ENCODE data around the gene MYBBP1A.
"Not testable (repeated sequence)": the region's sequence is repeated elsewhere in the genome, so short reads cannot be mapped to it uniquely, and the experiment has no call there.

Gene MYBBP1A, protein sequence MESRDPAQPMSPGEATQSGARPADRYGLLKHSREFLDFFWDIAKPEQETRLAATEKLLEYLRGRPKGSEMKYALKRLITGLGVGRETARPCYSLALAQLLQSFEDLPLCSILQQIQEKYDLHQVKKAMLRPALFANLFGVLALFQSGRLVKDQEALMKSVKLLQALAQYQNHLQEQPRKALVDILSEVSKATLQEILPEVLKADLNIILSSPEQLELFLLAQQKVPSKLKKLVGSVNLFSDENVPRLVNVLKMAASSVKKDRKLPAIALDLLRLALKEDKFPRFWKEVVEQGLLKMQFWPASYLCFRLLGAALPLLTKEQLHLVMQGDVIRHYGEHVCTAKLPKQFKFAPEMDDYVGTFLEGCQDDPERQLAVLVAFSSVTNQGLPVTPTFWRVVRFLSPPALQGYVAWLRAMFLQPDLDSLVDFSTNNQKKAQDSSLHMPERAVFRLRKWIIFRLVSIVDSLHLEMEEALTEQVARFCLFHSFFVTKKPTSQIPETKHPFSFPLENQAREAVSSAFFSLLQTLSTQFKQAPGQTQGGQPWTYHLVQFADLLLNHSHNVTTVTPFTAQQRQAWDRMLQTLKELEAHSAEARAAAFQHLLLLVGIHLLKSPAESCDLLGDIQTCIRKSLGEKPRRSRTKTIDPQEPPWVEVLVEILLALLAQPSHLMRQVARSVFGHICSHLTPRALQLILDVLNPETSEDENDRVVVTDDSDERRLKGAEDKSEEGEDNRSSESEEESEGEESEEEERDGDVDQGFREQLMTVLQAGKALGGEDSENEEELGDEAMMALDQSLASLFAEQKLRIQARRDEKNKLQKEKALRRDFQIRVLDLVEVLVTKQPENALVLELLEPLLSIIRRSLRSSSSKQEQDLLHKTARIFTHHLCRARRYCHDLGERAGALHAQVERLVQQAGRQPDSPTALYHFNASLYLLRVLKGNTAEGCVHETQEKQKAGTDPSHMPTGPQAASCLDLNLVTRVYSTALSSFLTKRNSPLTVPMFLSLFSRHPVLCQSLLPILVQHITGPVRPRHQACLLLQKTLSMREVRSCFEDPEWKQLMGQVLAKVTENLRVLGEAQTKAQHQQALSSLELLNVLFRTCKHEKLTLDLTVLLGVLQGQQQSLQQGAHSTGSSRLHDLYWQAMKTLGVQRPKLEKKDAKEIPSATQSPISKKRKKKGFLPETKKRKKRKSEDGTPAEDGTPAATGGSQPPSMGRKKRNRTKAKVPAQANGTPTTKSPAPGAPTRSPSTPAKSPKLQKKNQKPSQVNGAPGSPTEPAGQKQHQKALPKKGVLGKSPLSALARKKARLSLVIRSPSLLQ (N-terminal part only)

DNA sequence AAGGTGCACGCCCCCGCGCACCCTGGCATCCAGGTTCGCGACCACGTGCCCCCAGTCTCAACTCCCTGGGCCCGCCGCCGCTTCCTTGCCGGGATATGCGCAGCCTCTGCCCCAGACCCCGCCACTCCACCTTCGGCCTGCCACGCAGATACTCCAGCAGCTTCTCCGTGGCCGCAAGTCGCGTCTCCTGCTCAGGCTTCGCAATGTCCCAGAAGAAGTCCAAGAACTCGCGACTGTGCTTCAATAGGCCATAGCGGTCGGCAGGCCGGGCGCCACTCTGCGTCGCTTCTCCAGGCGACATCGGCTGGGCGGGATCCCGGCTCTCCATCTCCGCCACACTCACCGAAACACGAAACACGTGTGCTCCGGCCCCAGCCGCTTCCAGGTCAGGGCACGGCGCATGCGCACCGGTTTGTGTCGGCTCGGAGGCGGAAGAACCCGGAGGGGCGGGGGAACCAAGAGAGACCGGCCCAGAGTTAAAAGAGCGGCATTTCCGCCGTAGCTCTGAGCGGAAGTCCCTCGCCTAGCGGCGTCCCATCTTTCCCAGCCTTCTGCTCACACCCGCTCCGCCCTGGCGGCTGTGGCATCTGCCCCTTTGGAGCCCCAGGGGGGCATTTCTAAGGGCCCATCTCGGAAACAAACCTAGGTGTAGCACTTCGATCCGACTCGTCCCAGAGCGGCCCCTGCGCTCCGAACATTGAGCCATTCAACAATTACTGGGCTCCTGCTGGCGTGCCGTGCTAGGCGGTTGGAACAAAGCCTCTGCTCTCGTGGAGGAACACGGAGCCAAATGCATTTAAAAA lies at the start of gene MYBBP1A:
Gene MYBBP1A (minus strand): TSS at position 388 of the 803 bp plus-strand sequence. CDS start 60 bp downstream, at position 328.
- DNase-seq: peak; percentile 82 to 95

DNA sequence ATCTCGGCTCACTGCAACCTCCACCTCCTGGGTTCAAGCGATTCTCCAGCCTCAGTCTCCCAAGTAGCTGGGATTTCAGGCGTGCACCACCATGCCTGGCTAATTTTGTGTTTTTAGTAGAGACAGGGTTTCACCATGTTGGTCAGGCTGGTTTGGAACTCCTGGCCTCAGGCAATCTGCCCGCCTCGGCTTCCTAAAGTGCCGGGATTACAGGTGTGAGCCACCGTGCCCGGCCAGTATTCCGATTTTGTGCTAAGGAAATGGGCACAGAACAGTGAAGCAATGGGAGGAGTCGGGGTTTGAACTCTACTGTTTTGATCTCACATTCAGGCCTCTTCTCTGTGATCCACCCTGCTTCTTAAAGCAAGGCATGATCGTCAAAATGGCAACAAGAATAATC lies 49.6 kb upstream of the MYBBP1A start:
- not testable (repeated sequence) for DNase-seq

DNA sequence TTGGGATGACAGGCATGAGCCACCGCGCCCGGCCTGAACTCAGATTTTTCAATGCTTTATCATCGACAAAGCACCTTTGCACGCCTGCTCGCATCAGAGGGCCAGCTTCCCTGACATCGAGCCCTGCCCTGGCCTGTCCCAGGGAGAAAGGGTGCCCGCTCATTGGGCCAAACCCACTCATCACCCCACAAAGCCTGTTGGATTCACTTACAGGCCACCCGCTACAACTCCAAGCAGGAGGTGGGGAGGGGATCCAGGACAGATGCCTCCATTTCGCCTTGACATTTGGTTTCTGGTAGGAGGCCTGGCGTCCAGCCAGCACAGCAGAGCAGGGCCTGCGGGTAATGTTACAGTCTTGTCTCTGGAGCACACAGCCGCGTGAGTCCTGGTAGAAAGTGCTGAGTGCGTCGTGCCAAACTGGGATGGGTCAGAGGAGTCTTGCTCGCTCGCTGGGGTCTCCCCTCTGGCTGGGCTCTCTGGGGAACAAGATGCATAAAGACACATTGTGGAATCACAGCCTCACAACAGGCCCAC lies 49.0 kb upstream of the MYBBP1A start:
- DNase-seq: peak in 1 of 2 experiments; percentile 30

DNA sequence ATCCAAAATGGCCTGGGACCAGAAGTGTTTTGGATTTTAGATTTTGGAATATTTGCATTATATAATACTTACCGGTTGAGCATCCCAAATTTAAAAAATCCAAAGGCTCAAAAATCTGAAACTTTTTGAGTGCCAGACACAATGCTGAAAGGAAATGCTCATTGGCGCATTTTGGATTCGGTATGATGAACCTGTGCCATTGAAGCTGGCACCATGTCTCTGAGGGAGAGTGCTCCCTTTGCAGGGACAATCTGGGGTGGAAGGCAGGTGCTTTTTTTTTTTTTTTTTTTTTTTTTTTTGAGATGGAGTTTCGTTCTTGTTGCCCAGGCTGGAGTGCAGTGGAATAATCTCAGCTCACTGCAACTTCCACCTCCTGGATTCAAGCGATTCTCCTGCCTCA lies 46.9 kb upstream of the MYBBP1A start:
- DNase-seq: no peak

GRCh38 chr17:4601326-4601725 lies 46.1 kb upstream of the MYBBP1A start:
- DNase-seq: no peak

- no peak for DNase-seq
These were observed 45.4 kb upstream of the MYBBP1A start for GRCh38 chr17:4600563-4600962.

- DNase-seq: peak in 1 of 2 experiments; percentile 30
These were observed 44.5 kb upstream of the MYBBP1A start for GRCh38 chr17:4599505-4600281.

DNA sequence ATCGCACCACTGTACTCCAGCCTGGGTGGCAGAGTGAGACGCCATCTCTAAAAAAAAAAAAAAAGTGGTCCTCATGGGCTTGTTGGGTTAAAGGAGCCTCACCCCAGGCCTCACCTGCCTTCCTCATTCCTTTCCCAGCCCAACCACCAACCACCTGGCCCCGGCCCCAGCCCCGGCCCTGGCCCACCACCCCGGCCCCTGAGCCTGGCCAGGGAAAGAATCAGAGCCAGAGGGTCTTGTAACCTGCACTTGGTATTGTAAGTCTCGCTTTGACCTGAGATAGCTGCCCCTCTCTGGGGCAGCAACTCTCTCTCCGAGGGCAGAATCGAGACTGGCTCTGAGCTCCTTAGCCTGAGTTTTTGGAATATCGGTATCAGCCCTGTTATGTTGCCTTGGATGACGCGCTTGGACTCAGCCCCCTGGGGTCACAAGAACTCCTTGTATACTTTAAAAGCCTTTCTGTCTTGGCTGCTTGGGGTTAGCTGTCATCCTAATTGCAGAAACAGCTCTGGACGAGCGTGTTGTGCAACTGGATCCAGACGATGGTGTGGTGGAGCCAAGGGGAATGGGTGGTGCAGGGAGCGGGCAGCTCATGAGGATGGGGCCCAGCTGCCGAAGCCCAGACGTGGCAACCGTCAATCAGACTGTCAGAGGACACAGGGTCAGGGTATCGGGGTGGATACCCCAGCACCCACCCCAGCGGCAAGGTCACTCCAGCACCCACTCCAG lies 43.8 kb upstream of the MYBBP1A start:
- no peak for DNase-seq

DNA sequence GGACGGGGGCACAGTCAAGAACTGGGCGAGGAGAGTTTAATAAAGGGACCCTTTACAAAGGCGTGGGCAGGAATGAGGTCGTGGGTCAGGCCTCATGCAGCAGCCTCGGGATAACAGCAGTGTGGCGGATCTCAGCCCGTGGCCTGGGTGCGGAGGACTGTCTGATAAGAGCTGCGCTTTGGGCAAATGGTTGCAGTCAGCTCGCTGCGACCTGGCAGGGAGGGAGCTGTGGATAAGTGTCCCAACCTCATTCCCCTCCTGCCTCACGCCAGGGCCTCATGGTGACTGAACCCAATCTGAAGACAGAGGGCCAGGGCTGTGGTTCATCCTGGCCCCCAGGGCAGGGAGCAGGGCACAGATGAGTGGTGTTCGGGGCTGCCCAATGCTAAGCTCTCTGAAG lies 42.8 kb upstream of the MYBBP1A start:
- DNase-seq: no peak

- no peak for DNase-seq
These were observed 41.6 kb upstream of the MYBBP1A start for GRCh38 chr17:4596636-4597380.

- not testable (repeated sequence) for DNase-seq
These were observed 40.6 kb upstream of the MYBBP1A start for GRCh38 chr17:4595685-4596342.

DNA sequence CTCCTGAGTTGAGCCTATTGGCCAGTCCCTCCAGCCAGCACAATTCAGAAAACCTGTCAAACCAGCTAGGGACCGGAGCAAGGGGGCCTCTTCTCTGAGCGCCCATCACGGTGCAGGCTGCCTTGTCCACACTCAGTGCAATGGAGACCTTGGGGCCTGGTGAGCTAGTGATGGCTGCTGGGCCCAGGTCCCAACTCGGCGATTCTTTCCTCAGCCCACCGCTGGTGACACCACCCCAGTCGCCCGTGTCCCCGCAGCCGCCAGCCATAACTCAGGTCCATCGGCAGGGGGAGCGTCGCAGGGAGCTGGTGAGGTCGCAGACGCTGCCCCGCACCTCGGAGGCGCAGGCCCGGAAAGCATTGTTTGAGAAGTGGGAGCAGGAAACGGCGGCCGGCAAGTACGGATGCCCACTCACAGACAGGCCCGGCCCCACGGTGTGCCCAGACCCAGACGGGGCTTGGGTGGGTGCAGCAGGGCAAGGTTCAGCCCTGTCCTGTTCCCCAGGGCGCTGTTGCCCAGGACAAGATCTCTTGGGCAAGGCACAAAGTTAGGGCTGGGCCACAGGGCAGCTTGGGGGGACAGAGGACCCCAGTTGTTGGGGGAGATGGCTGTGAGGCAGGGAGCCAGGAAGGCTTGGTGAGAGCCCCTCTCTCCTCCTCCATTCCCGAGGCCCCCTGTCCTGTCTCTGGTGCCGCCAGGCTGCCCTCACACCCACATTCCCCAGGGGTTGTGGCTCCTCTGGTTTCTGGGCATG lies 39.9 kb upstream of the MYBBP1A start:
- DNase-seq: peak in 1 of 2 experiments; percentile 59

DNA sequence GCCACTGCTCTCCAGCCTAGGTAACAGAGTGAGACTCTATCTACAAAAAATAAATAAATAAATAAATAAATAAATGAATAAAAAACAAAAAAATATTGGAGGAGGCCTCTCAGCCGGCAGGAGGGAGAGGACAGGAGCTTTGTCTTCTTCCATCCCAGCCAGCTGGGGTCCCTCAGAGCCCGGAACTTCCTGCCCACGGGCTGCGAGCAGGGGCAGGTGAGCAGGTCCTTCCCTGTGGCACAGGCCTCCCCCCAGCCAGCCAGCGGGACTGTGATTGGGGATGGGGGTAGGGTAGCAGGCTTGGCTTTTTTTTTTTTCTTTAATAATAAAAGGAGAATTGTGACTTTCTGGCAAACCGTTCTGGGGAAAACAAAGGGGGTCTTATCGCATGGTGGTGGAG lies 39.2 kb upstream of the MYBBP1A start:
- DNase-seq: no peak

- no peak for DNase-seq
These were observed 37.8 kb upstream of the MYBBP1A start for GRCh38 chr17:4593021-4593421.

GRCh38 chr17:4592240-4593005 lies 37.2 kb upstream of the MYBBP1A start:
- no peak for DNase-seq

DNA sequence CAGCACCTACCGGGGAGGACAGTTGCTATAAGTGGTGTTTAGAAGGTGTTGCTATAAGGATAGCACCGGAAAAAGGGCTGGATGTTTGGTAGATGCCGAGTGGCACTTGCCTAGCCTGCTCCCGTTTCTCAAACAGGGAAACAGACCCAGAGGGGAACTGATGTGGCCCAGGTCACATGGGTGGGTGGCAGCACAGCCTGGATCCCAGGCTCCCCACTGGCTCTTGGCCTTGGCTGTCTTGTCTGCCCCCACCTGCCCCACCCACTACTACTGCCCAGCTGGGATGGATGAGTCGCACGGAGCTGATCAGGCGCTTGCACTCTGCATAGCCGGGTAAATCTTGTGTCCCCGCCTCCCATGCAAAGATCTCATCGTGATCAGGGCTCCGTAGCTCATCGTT lies 36.3 kb upstream of the MYBBP1A start:
- DNase-seq: no peak

- no peak for DNase-seq
These were observed 35.8 kb upstream of the MYBBP1A start for GRCh38 chr17:4590981-4591453.
